Measurements from ENCODE around the gene AHNAK2.

- TF ChIP-seq POLR2A (IDR thresholded peaks at IDR 0.05) (no peak), CTCF (IDR thresholded peaks at IDR 0.05) (no peak)
These were observed 90.3 kb downstream of the AHNAK2 start for GRCh38 chr14:104887623-104888488.
